T-helper 9 cell (primary cell): ENCODE data around the gene DLG2.
"Not testable (repeated sequence)": the region's sequence is repeated elsewhere in the genome, so short reads cannot be mapped to it uniquely, and the experiment has no call there.

Source experiments
- DNase-seq: peaks from one replicate; pipeline ENCODE4 v3.0.0-alpha.2; 2020

The DLG2 gene

DNA sequence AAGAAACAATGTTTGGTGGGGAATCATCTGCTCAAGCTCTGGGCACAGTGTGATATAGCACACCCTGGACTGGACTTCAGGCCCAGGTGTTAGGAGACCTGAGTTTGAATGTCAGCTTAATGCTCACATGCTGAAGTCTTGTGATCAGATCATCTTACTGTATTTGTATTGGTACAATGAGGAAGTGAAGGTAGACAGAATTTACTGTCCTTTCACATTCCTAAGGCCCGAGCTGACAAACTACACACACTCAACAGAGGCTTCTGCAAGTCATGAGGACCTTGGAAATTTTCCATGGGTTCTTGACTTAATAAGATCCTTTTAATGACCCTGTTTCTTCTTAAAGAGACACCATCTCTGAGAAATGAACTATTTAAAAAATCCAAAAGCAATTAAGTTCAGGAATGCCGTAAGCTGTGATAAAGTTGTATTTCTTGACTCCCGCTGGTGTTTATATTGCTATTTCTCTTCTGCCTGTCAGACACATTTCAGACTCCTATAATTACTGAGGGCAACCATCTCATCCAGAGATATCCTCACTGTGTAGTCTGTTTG, 802.0 kb downstream of the DLG2 start:
- no peak for DNase-seq

DNA sequence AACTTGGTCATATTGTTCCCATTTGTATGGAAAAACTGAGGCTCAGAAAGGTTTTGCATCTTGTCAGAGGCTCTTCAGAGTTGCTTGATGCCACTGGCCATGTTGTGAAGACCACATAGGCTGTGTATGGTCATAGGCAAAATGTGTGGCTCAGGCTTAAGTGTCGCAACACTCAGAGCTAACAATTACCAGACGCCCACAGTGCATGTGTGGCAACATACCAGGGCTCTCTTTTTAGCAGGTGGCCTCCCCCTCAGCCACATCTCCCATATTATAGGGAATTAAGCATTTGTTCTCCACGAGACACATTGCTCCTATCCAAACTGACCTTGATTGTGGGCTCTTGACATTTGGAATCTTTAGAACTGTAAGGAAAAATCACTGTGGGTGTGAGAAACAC, 802.5 kb downstream of the DLG2 start:
- DNase-seq, result no peak

DNA sequence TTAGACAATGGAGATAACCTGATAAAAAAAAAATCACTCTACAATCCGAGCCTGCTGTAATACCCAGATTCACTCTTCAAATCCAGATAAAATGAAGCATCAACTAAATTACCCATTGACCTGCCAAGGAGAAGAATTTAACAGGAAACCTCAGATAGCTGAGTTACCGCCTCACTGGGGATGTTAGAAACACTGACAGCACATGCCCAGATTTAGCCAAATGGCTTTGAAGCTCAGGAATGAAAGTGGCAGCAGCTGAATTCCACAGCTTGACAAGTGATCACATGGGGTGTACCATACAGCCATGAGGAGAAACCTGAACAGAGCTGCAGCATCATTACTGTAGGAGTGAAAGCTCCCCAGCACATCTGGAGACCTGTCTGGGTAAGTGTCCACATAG, 807.6 kb downstream of the DLG2 start:
- no peak for DNase-seq

DNA sequence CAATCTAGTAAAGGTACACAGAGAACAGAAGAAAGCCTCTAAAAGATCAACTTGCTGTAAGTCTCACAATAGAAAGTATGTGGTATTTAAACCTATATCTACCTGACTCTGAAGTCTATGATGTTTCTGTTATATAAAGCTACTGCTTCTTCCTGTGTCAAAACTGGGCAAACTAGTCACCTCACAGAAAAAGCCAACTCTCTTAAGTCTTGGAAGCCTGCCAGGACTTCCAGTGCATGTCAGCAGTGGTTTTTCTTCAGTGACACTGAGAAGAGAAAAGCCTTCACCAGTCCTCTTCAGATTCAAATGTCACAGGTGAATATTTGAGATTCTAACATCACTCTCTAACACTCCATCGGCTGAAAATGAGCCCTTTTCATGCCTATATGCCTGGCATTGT, 808.0 kb downstream of the DLG2 start:
- DNase-seq, result no peak

DNA sequence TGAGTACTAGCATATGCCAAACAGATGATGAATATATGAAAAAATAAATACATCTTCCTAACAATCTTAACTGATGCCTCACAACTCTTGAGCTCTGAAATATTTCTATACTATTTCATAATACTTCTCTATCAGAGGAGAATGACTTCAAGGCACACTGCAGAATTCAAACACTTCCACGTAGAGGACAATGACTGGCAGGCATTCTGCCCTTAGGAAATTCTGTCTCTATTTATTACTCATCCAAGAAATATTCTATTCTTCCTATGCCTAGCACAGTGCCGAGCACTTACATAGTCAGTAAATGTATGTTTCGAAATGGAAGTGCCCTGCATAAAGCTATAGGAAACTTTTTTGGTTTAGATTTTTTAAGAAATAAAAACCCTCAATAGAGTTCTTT, 809.1 kb downstream of the DLG2 start:
- DNase-seq, result no peak

DNA sequence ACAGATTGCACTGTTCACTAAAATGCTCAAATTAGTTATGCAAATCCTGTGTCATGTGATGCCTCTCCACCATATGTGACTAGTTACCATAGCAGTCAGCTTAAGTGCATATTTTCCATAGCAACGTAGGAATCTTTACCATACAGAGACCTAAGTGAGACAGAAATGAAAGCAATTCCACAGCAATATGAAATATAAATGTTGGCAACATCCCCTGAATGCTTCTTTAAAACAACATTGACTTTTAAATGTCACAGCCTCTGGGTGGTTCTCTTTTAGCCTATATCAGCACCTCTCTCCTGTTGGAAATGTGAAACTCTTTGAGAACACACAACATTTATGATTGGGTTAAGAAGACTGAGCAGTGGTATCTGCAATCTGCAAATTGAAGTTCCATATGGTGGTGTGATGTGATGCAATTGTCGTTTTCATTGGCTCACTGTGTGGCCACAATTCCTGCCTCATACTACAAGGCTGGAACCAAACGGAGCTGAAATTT, 814.6 kb downstream of the DLG2 start:
- no peak for DNase-seq

- no peak for DNase-seq
These were observed 820.8 kb downstream of the DLG2 start for GRCh38 chr11:84806354-84806753.

DNA sequence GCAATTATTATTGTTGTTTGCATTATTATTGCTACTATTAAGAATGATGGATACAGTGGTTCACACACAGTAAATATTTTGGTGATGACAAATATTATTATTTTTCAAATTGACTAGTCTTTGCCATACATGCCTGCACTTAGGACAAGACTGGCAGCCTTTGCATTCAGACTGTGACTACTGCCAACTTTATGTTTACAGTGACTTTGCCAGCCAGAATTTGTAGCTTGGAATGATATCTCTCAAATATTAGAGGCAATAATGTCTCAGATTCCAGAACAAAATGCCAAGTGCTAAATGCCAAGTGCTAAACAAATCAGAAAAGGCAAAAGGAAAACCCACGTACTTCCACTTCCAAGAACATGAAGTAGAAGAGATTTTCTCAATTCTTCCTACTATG, 823.1 kb downstream of the DLG2 start:
- DNase-seq, result no peak

- no peak for DNase-seq
These were observed 826.3 kb downstream of the DLG2 start for GRCh38 chr11:84800755-84801346.

- no peak for DNase-seq
These were observed 828.0 kb downstream of the DLG2 start for GRCh38 chr11:84799112-84799511.

- no peak for DNase-seq
These were observed 831.4 kb downstream of the DLG2 start for GRCh38 chr11:84795698-84796097.

GRCh38 chr11:84794663-84795443, 832.3 kb downstream of the DLG2 start:
- no peak for DNase-seq

GRCh38 chr11:84793318-84793717, 833.8 kb downstream of the DLG2 start:
- DNase-seq, result no peak

DNA sequence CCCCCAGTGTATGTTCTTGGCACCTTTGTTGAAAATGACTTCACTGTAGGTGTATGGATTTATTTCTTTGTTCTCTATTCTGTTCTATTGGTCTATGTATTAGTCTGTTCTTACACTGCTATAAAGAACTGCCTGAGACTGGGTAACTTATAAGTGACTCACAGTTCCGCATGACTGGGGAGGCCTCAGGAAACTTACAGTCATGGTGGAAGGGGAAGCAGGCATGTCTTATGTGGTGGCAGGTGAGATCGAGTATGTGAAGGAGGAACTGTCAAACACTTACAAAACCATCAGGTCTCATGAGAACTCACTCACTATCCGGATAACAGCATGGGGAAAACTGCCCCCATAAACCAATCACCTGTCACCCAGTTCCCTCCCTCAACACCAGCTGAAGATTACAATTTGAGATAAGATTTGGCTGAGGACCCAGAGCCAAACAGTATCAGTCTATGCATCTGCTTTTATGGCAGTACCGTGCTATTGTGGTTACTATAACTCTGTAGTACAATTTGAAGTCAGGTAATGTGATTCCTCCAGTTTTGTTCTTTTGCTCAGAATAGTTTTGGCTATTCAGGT, 836.2 kb downstream of the DLG2 start:
- no peak for DNase-seq

- no peak for DNase-seq
These were observed 838.9 kb downstream of the DLG2 start for GRCh38 chr11:84788220-84788619.

DNA sequence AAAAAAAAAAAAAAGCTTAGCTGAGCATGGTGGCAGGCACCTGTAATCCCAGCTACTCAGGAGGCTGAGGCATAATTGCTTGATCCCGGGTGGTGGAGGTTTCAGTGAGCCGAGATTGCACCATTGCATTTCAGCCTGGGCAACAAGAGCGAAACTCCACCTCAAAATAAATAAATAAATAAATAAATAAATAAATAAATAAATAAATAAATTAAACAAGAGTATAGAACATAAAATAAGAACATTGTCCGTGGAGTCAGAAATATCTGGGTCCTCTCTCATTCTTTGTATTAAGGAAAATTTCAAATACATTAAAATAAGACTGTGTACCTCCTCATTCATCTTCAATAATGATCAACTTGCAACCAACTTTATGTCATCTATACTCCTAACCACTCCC, 843.0 kb downstream of the DLG2 start:
- not testable (repeated sequence) for DNase-seq

- DNase-seq, result no peak
These were observed 846.4 kb downstream of the DLG2 start for GRCh38 chr11:84780689-84781293.

GRCh38 chr11:84775503-84775902, 851.6 kb downstream of the DLG2 start:
- DNase-seq, result no peak

GRCh38 chr11:84763931-84764330, 863.2 kb downstream of the DLG2 start:
- DNase-seq, result no peak

DNA sequence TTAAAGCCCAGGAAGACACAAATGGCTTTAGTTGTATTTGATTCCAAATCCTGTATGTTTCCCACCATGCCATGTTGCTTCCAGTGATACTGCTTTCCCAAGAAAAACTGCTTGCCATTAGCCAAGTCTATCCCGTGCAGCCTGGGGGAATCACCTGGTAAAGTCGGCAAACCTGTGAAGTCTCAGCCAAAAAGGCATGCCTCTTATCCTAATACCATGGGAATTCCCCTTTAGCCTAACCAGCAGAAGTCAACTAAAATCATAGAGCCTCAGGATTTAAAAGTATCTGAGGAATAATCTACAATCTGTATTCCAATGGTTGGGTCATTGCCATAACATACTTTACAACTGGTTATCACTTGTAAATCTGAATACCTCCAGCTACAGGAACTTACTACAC, 869.4 kb downstream of the DLG2 start:
- no peak for DNase-seq

DNA sequence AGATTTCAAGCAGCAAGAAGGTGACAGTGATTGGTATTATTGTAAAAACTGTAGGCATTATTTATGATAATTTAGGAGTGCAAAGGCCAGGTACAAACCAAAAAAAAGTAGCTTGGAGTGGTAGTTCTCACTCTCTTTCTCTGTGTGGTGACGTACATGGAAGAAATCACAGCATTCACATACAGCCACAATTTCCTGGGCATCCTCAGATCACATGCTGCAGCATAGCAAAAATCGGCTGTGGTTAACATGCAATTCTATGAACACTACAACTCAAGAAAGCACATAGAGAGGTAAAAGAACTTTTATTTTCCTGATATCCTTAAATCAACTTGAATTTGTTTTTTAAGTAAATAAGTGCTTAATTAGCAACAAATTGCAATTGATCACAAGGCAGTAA, 875.8 kb downstream of the DLG2 start:
- DNase-seq, result no peak

- DNase-seq, result no peak
These were observed 879.3 kb downstream of the DLG2 start for GRCh38 chr11:84747871-84748270.

GRCh38 chr11:84740050-84740449, 887.1 kb downstream of the DLG2 start:
- DNase-seq, result no peak
